DOHH2 (cell line): ENCODE data around the gene CACNB4.

Experiments used
- H3F3A ChIP-seq: fragments of 200-600 bp; sonication (generic), shearing (Covaris generic); 2 replicates; pipeline ENCODE4 v1.6.0; 2016; ENCODE audit warnings: antibody characterized with exemption, mild to moderate bottlenecking; ENCODE audit not compliant: control insufficient read depth, insufficient read depth
- H3K27ac ChIP-seq: fragments of 200-600 bp; sonication (generic); 2 replicates; pipeline ENCODE4 v1.5.1; 2014; ENCODE audit warnings: low read depth, mild to moderate bottlenecking, low read length, moderate library complexity
- H3K27me3 ChIP-seq: fragments of 200-600 bp; sonication (generic); 2 replicates; pipeline ENCODE4 v1.6.1; 2014; ENCODE audit warnings: mild to moderate bottlenecking, low read length, mixed read lengths; ENCODE audit not compliant: control insufficient read depth
- H3K36me3 ChIP-seq: fragments of 200-600 bp; sonication (generic); 2 replicates; pipeline ENCODE4 v1.6.1; 2014; ENCODE audit warnings: mild to moderate bottlenecking, low read length, moderate library complexity, mixed read lengths; ENCODE audit not compliant: control insufficient read depth
- H3K4me1 ChIP-seq: fragments of 200-600 bp; sonication (generic); 2 replicates; pipeline ENCODE4 v1.6.1; 2014; ENCODE audit warnings: mild to moderate bottlenecking, low read length, mixed read lengths; ENCODE audit not compliant: control insufficient read depth
- H3K4me2 ChIP-seq: fragments of 200-600 bp; sonication (generic); 2 replicates; pipeline ENCODE4 v1.6.0; 2014; ENCODE audit warnings: mild to moderate bottlenecking, low read length, moderate library complexity
- H3K4me3 ChIP-seq: fragments of 200-600 bp; sonication (generic); 2 replicates; pipeline ENCODE4 v1.5.1; 2014; ENCODE audit warnings: mild to moderate bottlenecking, low read length, mixed read lengths
- H3K79me2 ChIP-seq: fragments of 200-600 bp; sonication (generic); 2 replicates; pipeline ENCODE4 v1.6.1; 2014; ENCODE audit warnings: mild to moderate bottlenecking, low read length, mixed read lengths; ENCODE audit not compliant: control insufficient read depth
- H3K9me2 ChIP-seq: fragments of 200-600 bp; sonication (generic); replicated peaks from 2 replicates; pipeline ENCODE4 v1.6.1; 2014; ENCODE audit warnings: mild to moderate bottlenecking, low read length, mixed read lengths; ENCODE audit not compliant: control insufficient read depth
- H3K9me3 ChIP-seq: fragments of 200-600 bp; sonication (generic); 2 replicates; pipeline ENCODE4 v1.6.1; 2014; ENCODE audit warnings: antibody characterized with exemption, low read length, mixed read lengths; ENCODE audit not compliant: control insufficient read depth, insufficient read depth
- H4K20me1 ChIP-seq: fragments of 200-600 bp; sonication (generic); 2 replicates; pipeline ENCODE4 v1.6.0; 2014; ENCODE audit warnings: low read depth, mild to moderate bottlenecking, antibody characterized with exemption, low read length, moderate library complexity; ENCODE audit not compliant: control insufficient read depth, insufficient read depth
- EZH2phosphoT487 ChIP-seq: fragments of 200-600 bp; sonication (generic); IDR thresholded peaks from 2 replicates; pipeline ENCODE4 v1.6.1; 2017; ENCODE audit warnings: borderline replicate concordance, mild to moderate bottlenecking, antibody characterized with exemption, low read length, moderate library complexity, mixed read lengths
- TF ChIP-seq, protein P1 (sequence below): fragments of 200-600 bp; sonication (generic); IDR thresholded peaks from one replicate; pipeline ENCODE4 v1.5.1; 2014; ENCODE audit warnings: antibody characterized with exemption, mild to moderate bottlenecking, low read depth, low read length; ENCODE audit not compliant: poor library complexity, severe bottlenecking

Gene CACNB4

DNA sequence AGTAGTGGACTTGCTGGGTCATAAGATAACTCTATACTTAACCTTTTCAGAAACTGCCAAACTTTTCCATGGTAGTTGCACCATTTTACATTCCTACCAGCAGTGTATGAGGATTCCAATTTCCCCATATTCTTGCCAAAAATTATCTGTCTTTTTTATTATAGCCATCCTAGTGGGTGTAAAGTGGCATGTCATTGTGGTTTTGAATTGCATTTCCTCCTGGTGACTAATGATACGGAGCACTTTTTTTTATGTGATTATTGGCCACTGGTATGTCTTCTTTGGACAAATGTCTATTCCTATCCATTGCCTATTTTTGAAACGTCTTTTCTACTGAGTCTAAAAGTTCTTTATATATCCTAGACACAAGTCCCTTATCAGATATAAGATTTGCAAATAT lies 44.3 kb downstream of the CACNB4 start:
- Histone ChIP-seq H3F3A (no peaks in the 10 kb centered on the region), H3K4me1 (no peaks in the 10 kb centered on the region)

DNA sequence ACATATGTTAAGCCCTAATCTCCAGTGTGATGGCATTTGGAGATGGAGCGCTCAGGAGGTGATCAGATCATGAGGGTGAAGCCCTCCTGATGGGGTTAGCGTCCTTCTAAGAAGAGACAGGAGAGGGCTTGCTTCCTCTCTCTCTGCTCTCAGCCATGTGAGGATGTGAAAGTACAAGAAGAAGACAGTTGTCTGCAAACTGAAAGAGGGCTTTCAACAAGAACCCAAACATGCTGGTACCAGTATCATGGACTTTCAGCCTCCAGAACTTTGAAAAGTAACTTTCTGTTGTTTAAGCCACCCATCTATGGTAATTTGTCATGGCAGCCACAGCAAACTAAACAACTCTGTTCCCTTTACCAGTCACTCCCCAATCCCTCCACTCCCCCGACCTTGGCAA lies 47.4 kb downstream of the CACNB4 start:
- Histone ChIP-seq H3K4me2 (no peak overlapping the region), H3K36me3 (no peaks in the 10 kb centered on the region), H3K4me1 (peaks cover 10% of the 10 kb centered on the region), H3F3A (no peaks in the 10 kb centered on the region), H3K9me3 (no peaks in the 10 kb centered on the region), H4K20me1 (no peaks in the 10 kb centered on the region), H3K79me2 (no peaks in the 10 kb centered on the region), H3K27ac (no peak overlapping the region), H3K9me2 (no peaks in the 10 kb centered on the region), H3K4me3 (no peak overlapping the region), H3K27me3 (no peaks in the 10 kb centered on the region)
- no peak for TF ChIP-seq EZH2phosphoT487
- TF ChIP-seq, protein P1, sequence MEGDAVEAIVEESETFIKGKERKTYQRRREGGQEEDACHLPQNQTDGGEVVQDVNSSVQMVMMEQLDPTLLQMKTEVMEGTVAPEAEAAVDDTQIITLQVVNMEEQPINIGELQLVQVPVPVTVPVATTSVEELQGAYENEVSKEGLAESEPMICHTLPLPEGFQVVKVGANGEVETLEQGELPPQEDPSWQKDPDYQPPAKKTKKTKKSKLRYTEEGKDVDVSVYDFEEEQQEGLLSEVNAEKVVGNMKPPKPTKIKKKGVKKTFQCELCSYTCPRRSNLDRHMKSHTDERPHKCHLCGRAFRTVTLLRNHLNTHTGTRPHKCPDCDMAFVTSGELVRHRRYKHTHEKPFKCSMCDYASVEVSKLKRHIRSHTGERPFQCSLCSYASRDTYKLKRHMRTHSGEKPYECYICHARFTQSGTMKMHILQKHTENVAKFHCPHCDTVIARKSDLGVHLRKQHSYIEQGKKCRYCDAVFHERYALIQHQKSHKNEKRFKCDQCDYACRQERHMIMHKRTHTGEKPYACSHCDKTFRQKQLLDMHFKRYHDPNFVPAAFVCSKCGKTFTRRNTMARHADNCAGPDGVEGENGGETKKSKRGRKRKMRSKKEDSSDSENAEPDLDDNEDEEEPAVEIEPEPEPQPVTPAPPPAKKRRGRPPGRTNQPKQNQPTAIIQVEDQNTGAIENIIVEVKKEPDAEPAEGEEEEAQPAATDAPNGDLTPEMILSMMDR = no peak

More for the DNA sequence above, 44.3 kb downstream of the CACNB4 start:
- Histone ChIP-seq H3K4me2 (no peak overlapping the region), H4K20me1 (no peaks in the 10 kb centered on the region), H3K9me3 (peaks cover 9% of the 10 kb centered on the region; the same call in 1 of the 2 replicates), H3K36me3 (no peaks in the 10 kb centered on the region), H3K4me3 (no peak overlapping the region), H3K27me3 (no peaks in the 10 kb centered on the region), H3K9me2 (no peaks in the 10 kb centered on the region), H3K79me2 (no peaks in the 10 kb centered on the region), H3K27ac (no peak overlapping the region)
- TF ChIP-seq EZH2phosphoT487 = no peak
- TF ChIP-seq, protein P1 = no peak

DNA sequence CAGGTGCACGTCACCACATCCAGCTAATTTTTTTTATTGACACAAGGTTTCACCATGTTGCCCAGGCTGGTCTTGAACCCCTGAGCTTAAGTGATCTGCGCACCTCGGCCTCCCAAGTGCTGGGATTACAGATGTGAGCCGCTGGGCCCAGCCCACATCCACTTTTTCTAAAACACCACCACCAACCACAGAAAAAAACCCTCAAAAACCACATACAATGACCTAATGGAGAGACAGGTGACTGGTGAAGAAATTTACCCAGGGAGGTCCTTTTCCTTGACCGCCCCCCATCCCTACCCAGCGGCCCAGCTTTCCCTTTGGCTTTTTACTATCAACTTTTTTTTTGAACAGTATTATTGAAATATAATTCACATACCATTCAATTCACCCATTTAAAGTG lies 47.9 kb downstream of the CACNB4 start:
- Histone ChIP-seq H3K27me3 (no peaks in the 10 kb centered on the region), H3K4me3 (no peak overlapping the region), H3K9me2 (no peaks in the 10 kb centered on the region), H4K20me1 (no peaks in the 10 kb centered on the region), H3K4me2 (no peak overlapping the region), H3K9me3 (no peaks in the 10 kb centered on the region), H3F3A (no peaks in the 10 kb centered on the region), H3K36me3 (no peaks in the 10 kb centered on the region), H3K4me1 (peaks cover 12% of the 10 kb centered on the region), H3K27ac (no peak overlapping the region), H3K79me2 (no peaks in the 10 kb centered on the region)
- TF ChIP-seq, protein P1 = no peak
- TF ChIP-seq EZH2phosphoT487 = no peak

DNA sequence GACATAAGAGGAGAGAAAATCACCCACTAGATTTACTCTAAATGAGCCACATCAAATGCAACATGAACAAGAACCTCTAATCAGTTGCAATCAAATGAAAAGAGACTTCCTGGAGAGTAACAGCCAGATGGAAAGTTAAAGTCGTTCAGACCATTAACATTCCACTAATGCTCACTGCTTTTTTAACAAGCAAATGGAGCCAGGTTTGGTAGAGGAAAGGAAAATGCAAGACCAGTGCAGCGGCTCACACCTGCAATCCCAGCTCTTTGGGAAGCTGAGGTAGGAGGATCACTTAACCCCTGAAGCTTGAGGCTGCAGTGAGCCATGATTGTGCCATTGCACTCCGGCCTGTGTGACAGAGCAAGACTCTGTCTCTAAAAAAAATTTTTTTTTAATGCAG lies 48.5 kb downstream of the CACNB4 start:
- no peaks in the 10 kb centered on the region for H3K79me2 ChIP-seq
- H3K4me1 ChIP-seq = peaks cover 12% of the 10 kb centered on the region
- no peak overlapping the region for H3K27ac ChIP-seq

More for the DNA sequence above, 48.5 kb downstream of the CACNB4 start:
- Histone ChIP-seq H3F3A (no peaks in the 10 kb centered on the region), H3K9me2 (no peaks in the 10 kb centered on the region), H3K27me3 (no peaks in the 10 kb centered on the region), H4K20me1 (no peaks in the 10 kb centered on the region), H3K36me3 (no peaks in the 10 kb centered on the region), H3K4me2 (no peak overlapping the region), H3K9me3 (no peaks in the 10 kb centered on the region), H3K4me3 (no peak overlapping the region)
- no peak for TF ChIP-seq EZH2phosphoT487
- TF ChIP-seq, protein P1 = no peak
